ENCODE results near the gene NPHS2.

The NPHS2 gene

DNA sequence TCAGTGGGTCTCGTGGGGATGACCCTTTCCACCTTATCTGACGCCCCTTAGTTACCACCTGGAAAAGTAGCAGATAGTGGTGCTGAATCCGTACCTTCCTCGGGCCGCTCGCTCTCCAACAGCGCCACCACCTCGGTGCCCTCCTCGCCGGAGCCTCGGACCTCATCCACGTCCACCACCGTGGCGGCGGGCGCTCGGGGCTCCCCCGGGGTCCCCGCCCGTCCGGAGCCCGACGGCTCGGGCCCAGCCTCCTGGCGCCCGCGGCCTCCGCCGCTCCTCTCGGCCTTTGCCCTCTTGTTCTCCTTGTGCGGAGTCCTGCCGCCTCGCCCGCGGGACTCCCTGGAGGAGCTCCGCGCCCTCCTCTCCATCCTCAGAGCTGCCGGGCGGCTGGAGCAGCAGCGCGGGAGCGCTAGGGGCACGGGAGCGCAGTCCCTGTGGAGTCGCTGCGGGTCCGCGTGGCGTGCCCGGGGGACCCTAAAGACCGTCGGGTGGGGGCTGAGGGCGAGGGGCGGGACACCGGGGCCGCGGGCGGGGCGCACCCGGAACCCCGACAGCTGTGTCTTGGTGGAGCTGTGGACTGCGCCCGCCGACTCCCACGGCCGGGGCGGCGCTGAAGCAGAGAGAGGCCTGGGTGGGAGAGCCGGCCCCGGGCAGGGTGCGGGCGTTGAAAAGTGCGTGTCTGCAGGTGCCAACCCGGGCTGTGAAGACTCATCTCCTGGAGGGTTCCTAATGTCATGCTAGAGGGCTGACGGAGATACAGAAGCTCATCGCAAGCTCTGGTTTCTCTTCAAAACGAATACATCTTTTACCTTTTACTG, at the start of gene NPHS2:
Gene NPHS2 (minus strand): TSS at position 452 of the 818 bp plus-strand sequence. CDS start 84 bp downstream, at position 368.
- DNase-seq, result no peak

DNA sequence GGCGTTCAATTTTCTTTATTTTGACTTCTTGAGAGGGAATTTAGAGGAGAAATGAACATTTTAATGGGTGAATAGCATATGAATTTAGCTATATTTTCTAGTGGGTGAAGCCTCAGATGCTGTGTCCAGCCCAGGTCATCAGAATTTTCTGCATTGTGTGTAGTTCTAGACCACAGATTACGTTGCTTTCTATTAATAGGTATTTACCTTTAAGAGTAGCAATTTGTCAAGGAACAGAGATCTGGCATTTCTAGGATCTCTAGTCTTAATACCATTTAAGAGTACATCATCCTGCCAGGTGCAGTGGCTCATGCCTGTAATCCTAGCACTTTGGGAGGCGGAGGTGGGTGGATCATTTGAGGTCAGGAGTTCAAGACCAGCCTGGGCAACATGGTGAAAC, 36.6 kb upstream of the NPHS2 start:
- no peak for DNase-seq

DNA sequence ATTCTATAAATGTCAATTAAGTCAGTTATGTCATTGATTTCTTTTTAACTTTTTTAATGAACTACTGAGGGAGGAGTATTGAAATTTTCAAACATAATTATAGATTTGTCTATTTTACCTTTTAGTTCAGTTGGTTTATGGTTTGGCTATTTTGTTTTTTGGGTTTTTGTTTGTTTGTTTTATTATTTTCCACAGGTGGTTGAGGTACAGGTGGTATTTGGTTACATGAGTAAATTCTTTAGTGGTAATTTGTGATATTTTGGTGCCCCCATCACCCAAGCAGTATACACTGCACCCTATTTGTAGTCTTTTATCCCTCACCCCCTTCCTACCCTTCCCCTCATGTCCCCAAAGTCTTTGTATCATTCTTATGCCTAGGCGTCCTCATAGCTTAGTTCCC, 25.3 kb upstream of the NPHS2 start:
- no peak for DNase-seq

DNA sequence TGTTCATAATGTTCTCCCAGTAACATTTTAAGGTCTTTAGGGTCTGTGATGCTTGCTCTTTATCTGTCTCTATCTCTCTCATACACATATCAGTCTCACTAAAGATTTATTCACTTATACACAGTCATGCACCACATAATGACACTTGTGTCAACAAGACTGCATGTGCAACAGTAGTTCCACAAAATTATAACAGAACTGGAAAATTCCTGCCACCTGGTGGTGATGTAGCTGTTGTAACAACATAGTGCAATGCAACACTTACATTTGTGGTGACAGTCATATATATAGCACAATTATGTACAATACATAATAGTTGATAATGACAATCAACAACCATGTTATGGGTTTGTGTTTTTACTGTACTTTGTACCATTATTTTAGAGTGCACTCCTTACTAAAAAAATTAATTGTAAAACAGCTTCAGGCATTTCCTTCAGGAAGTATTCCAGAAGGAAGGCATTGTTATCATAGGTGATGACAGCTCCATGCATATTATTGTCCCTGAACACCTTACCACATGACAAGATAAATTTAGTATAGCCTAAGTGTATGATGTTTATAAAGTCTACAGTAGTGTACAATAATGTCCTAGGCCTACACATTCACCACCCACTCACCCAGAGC, 24.0 kb upstream of the NPHS2 start:
- DNase-seq, result peak; percentile 7

DNA sequence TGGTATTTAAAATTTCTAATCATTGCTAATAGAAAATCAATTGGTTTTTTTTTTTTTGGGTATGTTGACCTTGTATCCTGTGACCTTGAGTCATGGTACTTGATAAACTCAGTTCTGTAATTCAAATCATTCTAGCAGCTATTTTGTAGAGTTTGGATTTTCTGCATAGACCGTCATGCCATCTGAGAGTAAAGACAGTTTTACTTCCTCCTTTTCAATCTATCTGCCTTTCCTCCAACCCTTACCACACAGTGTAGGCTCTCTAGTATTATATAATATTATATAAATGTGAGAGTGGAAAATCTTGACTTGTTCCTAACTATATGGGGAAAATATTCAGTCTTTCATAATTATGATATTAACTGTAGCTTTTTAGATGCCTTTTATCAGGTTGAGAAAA, 22.9 kb upstream of the NPHS2 start:
- DNase-seq, result no peak

DNA sequence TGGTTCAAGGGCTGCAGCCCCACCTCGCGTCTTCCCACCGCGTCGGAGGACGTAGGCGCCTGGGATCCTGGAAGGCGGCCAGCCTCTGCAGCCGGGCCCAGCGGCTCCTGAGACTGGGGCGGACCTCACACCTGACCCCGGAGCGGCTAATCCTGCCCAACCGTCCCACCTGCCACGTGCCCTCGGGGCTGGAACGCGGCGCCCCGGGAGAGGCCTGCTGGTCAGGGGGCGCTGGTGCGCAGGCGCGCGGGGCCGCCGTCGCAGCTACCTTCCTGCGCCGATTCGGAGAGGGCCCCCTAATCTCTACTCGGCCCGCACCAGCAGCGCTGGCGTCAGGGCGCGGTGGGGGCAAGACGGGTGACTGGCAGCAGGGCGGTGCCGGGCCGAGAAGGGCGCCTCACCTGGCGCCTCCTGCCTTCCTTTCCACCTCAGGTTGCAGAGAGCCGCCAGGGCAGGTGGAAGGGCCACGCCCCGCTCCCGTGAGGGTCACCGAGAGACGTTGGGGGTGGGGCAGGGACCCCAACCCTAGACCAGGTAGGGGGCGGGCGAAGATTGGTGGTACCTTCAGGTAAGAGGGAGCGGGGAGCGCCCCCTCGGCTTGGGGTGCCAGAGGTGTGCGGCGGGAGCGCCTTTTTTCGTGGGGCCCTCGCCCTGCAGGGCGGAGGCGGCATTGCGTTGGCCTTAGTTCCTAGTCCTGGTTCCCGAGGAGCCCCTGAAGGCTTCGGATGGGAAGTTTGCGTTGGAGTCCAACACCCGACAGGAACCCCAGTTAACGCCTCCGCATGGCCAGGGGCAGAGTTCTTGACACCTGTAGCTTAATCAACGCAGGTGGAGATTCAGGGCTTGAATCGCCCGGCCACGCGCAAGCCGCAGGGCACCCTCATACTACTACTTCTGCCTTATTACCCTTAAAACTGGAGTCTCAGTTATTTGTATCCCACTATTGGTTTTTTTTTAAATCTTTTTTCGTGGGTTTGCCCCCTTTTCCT, 16.1 kb upstream of the NPHS2 start, which contains the start of gene TDRD5:
Gene TDRD5 (plus strand): TSS at position 241 of the 989 bp plus-strand sequence. CDS start 784 bp downstream, outside the sequence.
- no peak for DNase-seq

DNA sequence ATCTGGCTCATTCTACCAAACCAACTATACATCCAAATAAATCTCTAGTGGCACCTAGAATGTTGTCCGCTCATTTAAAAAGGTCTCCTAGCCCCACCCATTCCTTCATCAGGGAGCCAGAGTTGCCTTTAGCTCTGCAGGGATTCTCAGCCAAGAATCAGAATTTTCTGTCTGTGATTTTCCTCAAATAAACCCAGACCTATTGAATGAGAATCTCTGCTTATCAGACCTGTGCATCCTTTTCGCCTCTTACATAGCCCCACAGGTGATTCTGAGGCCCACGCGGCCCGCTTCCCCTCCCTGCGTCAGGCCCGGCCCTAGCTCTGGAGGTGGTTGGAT, 15.5 kb upstream of the NPHS2 start:
- DNase-seq, result no peak

DNA sequence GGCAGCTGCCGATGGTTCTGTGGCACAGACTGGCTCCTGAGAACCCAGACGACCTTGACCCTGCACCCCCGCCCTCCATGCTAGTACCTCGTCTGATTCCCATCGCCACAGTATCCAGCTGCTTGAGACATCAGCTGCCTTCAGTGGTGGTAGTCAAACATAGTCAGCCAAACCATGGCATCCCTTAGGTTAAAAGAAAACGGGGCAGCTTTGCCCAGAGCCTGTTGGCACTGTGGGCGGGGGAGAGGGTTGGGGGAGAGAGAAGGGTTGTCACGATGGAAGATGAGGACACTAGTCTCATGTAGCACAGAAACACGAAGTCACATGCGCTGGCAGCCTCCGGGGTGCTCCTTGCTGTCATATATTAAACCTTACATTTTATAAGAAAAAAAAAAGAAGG, 14.9 kb upstream of the NPHS2 start:
- DNase-seq, result no peak

DNA sequence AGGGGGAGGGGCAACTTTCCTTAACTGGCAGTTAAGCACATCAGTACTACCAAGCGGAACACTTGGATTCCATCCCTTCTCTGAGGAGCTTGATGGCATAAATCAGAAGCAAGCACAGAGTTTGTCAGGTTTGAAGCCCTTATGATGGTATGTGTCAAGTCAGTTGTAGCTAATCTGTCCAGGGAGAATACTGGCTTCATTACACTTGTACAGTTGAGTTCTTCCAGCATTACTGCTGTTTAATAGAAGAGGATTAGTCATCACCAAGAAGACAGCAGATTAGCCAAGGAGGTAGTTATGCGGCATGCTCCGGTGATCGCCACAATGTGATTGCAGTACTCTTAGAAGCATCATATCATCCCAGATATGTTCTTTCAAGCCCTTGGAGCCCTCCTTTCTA, 13.8 kb upstream of the NPHS2 start:
- DNase-seq, result no peak

DNA sequence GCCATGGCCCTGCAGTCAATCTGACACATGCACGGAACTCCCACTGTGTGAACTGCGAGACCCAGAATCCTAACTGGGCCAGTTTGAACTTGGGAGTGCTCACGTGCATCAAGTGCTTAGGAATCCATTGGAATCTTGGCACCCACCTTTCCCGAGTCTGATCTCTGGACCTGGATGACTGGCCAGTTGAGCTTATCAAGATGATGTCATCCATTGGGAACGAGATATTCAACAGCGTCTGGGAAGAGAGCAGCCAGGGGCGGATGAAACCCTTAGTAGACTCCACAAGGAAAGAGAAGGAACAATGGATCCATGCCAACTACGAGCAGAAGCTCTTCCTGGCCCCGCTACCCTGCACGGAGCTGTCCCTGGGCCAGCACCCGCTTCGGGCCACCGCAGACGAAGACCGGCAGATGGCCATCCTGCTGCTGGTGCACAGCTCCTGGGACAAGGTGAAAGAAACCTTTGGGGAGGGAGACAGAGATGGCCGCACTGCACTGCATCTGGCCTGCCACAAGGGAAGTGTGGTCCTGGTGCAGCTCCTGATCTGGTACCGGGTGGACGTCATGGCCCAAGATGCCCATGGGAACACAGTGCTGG, 12.8 kb upstream of the NPHS2 start:
- no peak for DNase-seq

DNA sequence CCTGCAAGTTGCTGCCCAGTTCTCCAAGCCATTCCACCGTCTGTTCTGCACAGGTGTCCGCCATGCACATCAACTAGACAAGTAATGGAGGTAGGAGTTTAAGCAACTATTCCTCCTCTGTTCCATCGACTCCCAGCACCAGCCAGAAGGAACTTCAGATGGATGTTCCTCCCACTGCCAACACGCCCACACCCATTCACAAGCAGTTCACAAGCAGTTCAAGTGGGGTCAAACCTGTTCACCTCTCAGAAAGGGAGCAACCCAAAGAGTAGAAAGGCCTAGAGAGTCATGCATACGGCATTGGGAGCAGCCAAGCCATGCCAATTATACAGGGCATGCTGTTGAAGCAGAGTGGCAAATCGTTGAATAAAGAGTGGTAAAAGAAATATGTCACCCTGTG, 11.6 kb upstream of the NPHS2 start:
- DNase-seq, result no peak

DNA sequence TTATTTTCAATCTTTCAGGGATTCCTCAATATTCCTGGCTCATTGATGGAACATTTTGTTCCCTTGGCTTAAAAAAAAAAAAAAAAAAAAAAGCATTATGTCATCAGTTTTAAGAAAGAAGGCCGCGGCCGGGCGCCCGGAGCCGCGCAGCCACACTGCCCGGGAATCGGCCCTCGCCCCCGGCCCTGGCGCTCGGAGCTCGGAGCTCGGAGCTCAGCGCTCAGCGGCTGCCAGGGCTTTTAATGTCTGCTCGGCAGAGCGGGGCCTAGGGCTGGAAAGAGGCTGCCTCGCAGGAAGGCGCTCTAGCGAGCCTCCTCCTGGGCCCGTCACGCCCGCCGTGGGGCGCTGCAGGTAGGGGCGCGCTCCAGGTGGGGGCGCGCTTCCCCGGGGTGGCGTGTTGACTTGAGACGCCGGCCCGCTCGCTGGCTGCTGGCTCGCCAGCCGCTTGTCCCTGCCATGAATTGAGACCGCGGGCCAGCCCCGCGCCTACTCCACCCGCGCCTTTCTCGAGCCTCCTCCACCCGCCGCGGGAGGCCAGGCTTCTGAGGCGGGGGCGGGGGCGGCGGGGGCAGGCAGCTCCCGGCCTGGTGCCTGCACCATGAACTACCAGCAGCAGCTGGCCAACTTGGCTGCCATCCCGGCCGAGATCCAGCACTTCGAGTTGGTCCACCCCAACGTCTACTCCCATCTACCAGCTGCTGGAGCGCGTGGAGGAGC, 10.5 kb upstream of the NPHS2 start:
- DNase-seq, result peak; percentile 14

DNA sequence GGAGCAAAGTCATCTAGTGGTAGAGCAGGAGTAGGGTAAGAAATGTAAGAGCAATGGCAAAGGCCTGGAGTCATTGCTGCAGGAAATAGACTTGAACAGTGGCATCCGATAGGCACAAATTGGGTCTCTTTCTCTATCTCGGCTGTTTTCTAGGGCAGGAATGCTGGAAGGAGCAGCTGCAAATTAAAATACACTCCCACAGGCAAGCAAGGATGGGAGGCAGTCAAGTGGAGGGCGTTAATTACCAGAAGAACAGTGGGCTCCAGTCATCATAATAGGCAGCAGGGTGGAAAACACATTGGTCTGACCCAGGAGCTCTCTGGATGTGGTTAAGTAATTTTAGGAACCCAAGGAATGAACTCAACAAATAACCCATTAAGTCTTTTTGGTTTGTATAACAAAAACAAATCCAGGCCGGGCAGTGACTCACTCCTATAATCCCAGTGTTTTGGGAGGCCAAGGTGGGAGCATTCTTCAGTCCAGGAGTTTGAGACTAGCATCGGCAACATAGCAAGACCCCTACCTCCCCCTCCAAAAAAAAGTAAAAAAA, 8.1 kb upstream of the NPHS2 start:
- no peak for DNase-seq

DNA sequence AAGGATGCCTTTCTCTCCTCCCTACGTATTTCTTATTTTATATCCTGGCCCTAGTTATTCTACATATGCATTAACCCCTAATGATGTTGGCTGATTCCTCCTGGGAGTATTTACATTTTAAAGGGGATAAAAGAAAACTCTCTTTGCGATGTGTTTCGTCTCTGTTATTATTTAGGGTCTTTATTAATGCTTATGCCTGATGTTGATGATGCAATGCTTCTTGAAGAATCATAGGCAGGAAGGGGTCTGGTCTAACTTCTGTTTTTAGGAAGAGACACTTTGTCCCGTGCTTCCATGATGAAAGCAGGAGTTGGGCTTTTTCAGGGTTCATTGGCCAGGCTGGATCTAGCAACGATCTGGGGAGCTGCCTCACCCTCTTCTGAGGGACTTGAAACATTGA, 761 bp upstream of the NPHS2 start:
- DNase-seq, result no peak

DNA sequence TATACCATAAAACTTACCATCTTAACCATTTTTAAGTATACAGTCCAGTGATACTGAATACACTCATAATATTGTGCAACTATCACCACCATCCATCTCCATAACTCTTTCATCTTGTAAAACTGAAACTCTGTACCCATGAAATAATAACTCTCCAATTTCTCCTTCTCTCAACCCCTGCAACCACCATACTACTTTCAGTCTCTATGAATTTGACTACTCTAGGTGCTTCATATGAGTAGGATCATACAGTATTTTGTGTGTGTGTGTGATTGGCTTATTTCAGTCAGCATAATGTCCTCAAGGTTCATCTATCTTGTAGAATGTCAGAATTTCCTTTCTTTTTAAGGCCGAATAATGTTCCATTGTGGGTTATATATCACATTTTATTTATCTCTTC, 17.7 kb downstream of the NPHS2 start:
- no peak for DNase-seq

DNA sequence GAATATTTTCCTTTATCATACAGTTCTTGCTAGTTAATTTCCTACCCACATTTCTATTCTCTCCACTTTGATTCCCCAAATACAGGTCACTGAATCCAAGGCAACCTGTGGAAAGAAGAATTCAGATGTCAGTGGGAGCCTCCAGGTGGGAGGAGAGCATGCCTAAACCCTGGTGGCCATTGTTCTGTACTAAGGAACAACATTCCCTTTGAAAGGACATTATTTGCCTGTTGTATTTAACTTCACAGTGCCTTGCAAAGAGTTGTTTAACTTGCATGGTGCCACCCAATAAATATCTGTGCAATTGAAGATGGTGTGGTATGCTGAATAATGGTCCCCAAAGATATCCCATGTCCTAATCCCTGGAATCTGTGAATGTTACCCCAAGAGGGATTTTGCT, 21.3 kb downstream of the NPHS2 start:
- DNase-seq, result no peak

DNA sequence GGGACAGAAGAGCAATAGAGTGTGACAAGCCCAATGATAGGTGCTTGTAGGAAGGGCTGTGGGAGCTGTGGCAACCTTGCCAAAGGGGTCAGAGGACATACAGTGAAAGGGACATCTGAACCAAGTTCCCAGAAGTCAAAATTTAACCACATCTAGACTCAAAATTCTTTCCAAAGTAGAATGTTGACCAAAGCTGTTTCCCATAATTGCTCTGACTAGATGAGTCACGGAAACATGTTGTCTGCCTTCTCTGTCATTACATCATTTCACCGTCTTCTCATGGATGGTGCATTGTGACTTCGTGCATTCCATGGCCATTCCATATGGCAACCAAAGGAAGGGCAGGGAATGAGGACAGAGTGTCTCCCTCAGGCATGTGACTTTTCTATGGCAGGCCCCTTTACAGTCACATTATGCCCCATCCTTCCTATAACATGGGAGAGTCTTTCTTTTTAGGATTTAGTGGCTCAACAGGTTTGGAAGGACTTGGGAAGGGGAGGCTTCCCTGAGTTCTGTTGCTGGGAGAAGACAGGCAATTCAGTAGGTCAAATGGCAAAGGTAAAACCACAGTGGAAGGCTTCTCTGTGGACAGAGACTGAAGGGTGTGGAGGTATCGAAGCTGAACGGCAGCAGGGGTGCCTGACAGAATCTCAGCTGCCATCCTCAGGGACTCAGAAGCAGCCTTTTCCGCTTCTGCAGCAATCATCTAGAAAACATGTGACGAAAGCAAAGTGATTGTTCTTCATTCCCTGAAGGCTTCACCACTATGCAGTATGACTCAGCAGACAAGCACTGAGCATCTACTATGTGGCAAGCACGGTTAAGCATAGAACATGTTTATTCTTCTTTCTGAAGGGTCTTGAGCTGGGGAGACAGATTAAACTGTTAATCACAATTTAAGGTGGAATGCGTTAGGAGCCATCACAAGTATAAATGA, 24.7 kb downstream of the NPHS2 start:
- peak; percentile 55 for DNase-seq

DNA sequence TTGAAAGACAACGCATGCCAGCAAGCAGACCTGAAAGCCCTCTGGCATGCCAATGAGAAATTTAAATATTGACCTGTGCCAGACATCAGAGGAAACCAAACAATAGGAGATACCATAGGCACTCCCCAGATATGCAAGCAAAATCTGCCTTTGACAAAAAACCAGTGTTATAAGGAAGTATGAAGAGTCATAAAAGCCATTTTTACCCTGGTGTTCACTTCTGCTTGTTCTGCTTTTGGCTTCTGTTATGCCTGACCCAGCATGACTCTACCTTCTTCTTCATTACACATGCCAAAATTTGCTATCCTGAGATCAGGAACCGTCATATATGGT, 26.4 kb downstream of the NPHS2 start:
- DNase-seq, result no peak

DNA sequence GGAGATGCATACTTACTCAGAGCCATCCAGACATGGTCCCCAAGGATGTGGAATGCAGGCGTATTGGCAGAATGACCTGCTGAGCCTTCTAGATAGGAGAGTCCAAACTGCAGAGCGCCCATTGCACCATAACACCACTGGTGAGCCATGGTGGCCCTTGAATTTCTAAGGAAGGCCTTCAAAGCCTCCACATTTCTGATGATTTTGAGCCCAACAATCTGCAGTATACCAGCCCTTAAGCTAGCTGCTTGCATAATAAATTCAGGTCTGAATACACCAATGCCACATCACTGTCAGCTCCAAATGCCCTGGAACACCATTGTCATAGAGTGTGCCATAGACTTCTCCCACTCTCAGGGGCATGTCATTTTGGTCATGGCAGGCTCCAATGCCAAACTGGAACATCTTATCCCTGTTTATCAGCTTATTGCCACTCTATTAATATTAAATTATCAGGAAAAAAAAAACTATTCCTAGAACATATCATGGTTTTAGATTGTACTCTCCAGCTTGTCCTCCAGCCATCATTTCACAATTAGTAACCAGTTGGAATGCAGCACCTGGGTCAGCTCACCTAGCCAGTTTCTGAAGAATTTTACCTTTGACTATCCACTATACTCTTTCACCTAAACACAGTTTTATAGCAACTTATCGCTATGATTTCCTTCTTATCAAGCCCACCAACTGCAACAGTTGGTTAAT, 26.9 kb downstream of the NPHS2 start:
- no peak for DNase-seq

DNA sequence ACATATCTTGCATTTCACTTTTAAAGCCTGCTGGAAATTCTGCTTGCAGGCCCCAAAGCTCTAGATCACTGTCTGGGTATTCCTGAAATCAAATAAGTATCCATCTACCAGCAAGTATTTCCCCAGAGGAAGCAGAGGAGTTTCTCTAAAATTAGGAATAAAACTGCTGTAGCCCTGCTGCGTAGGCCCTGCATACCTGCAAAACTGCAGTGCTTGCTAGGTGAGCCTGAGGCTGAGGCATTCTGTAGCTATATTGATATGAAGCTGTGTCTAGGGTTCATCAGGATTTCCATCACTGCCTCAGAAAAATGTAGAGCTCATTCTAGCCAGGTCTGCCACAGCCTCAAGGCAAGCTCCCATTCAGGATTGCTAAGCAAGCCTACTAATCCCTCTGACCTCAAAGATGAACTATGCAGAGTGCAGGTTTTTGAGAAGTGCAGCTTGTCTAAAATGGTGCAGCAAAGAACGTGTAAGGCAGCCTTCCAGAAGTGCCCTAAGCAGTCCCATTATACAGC, 28.7 kb downstream of the NPHS2 start:
- no peak for DNase-seq
